ENCODE results near the gene CCDC88C.
"Not testable (repeated sequence)": the region's sequence is repeated elsewhere in the genome, so short reads cannot be mapped to it uniquely, and the experiment has no call there.

Gene CCDC88C, protein sequence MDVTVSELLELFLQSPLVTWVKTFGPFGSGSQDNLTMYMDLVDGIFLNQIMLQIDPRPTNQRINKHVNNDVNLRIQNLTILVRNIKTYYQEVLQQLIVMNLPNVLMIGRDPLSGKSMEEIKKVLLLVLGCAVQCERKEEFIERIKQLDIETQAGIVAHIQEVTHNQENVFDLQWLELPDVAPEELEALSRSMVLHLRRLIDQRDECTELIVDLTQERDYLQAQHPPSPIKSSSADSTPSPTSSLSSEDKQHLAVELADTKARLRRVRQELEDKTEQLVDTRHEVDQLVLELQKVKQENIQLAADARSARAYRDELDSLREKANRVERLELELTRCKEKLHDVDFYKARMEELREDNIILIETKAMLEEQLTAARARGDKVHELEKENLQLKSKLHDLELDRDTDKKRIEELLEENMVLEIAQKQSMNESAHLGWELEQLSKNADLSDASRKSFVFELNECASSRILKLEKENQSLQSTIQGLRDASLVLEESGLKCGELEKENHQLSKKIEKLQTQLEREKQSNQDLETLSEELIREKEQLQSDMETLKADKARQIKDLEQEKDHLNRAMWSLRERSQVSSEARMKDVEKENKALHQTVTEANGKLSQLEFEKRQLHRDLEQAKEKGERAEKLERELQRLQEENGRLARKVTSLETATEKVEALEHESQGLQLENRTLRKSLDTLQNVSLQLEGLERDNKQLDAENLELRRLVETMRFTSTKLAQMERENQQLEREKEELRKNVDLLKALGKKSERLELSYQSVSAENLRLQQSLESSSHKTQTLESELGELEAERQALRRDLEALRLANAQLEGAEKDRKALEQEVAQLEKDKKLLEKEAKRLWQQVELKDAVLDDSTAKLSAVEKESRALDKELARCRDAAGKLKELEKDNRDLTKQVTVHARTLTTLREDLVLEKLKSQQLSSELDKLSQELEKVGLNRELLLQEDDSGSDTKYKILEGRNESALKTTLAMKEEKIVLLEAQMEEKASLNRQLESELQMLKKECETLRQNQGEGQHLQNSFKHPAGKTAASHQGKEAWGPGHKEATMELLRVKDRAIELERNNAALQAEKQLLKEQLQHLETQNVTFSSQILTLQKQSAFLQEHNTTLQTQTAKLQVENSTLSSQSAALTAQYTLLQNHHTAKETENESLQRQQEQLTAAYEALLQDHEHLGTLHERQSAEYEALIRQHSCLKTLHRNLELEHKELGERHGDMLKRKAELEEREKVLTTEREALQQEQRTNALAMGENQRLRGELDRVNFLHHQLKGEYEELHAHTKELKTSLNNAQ (N-terminal part only)

DNA sequence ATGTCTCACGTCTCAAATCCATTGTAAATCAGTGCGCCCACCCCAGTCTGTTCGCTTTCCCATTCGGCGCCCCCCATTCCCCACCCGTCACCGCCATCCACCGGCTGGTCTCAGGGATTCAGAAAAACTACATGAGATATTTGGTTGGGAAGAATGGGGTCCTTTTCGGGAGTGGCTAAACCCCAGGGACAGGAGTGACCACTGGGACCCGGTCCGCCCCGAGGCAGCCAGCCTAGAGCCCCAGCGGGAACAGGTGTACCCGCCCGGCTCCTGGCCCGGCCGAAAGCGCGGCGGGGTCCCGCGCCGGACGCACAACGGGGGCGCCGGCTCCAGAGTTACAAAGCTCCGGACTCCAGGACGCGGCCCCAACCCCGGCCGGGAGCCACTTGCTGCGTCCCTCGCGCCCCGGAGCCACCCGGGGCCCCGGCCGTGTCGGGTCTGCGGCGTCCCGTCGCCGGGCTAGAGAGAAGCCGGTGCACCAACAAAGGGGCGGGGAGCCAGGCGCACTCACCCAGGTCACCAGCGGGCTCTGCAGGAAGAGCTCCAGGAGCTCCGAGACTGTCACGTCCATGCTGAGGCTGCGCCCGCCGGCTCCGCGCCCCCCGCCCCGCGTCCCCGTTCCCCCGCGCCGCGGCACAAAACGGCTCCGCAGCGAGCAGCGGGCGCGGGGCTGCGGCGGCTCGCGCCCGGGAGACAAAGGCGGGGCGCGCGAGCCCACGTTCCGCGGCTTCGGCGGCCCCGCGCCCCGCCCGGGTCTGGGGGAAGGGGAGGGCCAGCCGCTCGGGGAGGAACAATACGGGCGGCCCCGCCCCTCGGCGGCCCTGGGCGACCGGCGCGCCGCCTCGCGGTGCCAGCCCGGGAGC lies at the start of gene CCDC88C:
Gene CCDC88C, minus strand, starts transcription at position 701 of the 863 bp plus-strand sequence. Its CDS starts 130 bp downstream, at position 571.
- no peak for DNase-seq (ENCODE audit: low spot score)

DNA sequence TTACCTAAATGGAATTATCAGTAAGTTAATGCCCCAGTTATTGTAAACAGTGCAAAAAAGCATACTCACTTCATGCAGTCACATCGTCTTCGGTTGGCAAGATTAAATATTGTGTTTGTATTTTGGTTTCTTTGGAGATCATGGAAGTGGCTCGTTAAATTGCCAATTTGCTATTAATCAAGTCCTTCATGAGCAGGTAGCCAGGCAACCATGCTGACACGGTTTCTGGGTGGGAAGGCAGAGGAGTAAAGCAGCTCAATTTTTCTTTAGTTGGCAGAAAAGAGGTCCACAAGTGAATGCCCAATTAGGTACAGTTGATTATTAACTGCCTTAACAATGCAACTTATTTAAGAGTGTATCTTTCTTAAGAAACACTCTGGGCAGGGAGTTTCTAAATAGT lies 48.6 kb upstream of the CCDC88C start:
- no peak for DNase-seq (ENCODE audit: low spot score)

GRCh38 chr14:91464615-91465205 lies 47.1 kb upstream of the CCDC88C start:
- DNase-seq (ENCODE audit: low spot score): no peak

- no peak for DNase-seq (ENCODE audit: low spot score)
Measured at GRCh38 chr14:91458612-91459011, 41.0 kb upstream of the CCDC88C start.

DNA sequence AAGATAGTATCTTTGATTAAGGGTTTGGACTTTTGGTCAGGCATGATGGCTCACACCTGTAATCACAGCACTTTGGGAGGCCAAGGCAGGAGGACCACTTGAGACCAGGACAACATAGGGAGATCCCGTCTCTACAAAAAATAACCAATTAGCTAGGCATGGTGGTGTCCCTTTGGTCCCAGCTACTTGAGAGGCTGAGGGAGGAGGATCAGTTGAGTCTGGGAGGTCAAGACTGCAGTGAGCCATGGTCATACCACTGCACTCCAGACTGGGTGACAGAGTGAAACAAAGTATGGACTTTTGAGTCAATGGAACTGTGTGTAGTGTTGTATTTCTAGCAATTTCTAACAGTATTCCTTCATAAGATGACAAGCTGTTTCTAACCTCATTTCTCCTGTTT lies 38.7 kb upstream of the CCDC88C start:
- no peak for DNase-seq (ENCODE audit: low spot score)

DNA sequence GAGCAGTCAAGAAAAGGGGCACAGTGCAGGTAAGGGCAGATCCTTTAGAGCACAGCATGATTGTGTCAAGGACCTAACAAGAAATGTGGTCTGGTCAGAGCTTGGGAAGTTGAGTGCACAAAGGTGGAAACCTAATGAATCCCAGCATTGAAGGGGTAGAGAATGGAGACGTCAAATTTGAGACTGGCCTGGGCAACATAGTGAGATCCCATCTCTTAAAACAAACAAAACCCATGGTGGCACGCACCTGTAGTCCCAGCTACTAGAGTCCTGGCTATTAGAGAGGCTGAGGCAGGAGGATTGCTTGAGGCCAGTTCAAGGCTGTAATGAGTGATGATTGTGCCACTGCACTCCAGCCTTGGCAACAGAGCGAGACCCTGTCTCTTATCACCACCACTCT lies 37.0 kb upstream of the CCDC88C start:
- DNase-seq (ENCODE audit: low spot score): no peak

GRCh38 chr14:91454155-91454554 lies 36.5 kb upstream of the CCDC88C start:
- DNase-seq (ENCODE audit: low spot score): no peak

DNA sequence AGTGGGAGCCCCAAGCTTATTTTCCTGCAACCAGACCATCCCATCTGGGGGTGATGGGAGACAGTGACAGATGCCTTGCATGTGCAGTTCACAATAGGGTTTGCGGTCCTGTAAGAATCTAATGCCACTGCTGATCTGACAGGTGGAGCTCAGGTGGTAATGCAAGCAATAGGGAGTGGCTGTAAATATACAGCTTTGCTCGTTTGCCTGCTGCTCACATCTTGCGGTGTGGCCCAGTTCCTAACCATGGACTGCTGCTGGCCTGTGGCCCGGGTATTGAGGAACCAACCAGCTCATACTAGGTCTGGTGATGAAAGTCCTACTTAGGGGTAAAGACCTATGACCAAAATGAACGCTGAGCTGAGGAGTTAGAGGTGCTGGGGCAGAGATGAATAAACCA lies 36.1 kb upstream of the CCDC88C start:
- DNase-seq (ENCODE audit: low spot score): no peak

DNA sequence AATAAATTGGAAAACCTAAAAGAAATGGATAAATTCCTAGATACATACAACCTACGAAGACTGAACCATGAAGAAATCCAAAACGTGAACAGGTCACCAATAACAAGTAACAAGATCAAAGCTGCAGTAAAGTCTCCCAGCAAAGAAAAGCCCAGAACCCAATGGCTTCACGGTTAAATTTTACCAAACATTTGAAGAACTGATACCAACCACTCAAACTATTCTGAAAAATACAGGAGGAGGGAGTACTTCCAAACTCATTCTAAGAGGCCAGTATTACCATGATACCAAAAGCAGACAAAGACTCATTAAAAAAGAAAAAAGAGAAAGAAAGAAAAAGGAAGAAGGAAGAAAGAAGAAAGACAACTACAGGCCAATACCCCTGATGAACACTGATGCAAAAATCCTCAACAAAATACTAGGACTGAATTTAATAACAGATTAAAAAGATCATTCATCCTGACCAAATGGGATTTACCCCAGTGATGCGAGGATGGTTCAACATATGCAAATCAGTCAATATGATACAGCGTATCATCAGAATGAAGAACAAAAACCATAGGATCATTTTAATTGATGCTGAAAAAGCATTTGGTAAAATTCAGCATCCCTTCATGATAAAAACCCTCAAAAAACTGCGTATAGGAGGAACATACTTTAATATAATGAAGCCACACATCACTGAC lies 26.9 kb upstream of the CCDC88C start:
- no peak for DNase-seq (ENCODE audit: low spot score)

- DNase-seq (ENCODE audit: low spot score): no peak
Measured at GRCh38 chr14:91439345-91439744, 21.7 kb upstream of the CCDC88C start.

- no peak for DNase-seq (ENCODE audit: low spot score)
Measured at GRCh38 chr14:91438845-91439244, 21.2 kb upstream of the CCDC88C start.

DNA sequence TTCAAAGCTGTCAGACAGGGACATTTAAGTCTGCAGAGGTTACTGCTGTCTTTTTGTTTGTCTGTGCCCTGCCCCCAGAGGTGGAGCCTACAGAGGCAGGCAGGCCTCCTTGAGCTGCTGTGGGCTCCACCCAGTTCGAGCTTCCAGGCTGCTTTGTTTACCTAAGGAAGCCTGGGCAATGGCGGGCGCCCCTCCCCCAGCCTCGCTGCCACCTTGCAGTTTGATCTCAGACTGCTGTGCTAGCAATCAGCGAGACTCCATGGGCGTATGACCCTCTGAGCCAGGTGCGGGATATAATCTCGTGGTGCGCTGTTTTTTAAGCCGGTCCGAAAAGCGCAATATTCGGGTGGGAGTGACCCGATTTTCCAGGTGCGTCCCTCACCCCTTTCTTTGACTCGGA lies 18.6 kb upstream of the CCDC88C start:
- not testable (repeated sequence) for DNase-seq (ENCODE audit: low spot score)

GRCh38 chr14:91429385-91429784 lies 11.8 kb upstream of the CCDC88C start:
- peak; percentile 1 for DNase-seq (ENCODE audit: low spot score)

DNA sequence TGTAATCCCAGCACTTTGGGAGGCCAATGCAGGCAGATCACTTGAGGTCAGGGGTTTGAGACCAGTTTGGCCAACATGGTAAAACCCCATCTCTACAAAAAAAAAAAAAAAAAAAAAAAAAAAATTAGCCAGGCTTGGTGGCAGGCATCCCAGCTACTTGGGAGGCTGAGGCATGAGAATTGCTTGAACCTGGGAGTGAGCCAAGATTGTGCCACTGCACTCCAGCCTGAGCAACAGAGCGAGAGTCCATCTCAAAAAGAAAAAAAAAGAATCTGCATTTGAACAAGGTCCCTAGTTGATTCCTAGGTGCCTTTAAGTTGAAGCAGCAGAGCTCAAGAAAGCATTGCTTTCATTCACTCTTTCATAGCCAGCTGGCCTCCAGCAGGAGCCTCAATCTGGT lies 11.3 kb upstream of the CCDC88C start:
- DNase-seq (ENCODE audit: low spot score): not testable (repeated sequence)

GRCh38 chr14:91425531-91425944 lies 7.9 kb upstream of the CCDC88C start:
- DNase-seq (ENCODE audit: low spot score): not testable (repeated sequence)

DNA sequence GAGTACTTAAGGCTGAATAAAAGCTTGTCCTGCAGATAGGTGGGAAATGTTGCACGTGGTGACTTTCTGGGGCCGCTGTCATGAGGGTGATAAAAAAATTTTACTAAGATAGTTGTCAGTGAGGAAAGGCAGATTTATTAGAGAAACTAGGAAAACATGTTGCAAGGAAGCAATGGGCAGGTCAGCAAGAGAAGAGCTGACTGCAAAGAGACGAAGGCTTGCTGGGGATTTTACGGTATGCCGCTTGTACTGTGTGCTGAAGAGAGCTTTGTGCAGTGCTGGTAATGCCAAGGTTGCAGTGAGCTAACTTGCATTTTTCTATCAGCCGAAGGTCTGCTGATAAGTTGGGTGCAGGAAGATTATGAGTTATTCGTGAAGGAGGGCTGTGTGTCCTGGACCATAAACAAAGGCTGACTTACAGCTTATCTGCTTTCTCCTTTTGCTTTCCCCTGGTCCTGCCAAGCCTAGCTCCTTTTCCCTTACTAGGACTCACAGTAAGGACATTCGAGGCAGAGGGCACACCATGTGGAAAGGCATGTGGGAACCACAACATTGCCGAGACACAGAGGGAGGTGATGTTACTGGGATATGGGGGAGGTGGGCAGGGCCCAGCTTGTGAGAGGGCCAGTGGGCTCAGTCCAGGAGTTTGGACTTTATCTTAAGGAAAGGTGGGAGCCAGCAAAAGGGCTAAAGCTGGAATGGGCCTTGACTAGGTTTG lies 7.4 kb upstream of the CCDC88C start:
- no peak for DNase-seq (ENCODE audit: low spot score)

DNA sequence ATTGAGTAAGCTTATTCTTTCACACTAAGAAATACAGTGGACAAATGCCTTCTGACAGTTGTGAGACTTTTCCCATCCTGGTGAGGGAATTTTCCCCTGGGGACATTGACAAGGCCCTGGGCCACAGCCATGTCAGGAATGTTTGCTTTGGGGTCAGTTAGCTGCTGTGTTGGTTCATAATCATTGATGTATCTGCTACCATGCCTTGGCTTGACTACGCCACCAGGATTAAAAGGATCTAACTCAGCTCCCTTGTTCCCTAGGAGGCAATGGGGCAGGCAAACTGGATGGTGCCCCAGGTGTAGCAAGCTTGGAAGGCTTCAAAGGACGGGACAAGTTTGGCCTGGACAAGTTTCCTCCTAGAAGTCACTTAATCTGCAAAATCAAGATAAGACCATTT lies 3.1 kb upstream of the CCDC88C start:
- DNase-seq (ENCODE audit: low spot score): no peak

- no peak for DNase-seq (ENCODE audit: low spot score)
Measured at GRCh38 chr14:91419451-91419850, 1.8 kb upstream of the CCDC88C start.

GRCh38 chr14:91419044-91419397 lies 1.4 kb upstream of the CCDC88C start:
- DNase-seq (ENCODE audit: low spot score): no peak
